Measurements from ENCODE around the gene WHRN.

WHRN gene

DNA sequence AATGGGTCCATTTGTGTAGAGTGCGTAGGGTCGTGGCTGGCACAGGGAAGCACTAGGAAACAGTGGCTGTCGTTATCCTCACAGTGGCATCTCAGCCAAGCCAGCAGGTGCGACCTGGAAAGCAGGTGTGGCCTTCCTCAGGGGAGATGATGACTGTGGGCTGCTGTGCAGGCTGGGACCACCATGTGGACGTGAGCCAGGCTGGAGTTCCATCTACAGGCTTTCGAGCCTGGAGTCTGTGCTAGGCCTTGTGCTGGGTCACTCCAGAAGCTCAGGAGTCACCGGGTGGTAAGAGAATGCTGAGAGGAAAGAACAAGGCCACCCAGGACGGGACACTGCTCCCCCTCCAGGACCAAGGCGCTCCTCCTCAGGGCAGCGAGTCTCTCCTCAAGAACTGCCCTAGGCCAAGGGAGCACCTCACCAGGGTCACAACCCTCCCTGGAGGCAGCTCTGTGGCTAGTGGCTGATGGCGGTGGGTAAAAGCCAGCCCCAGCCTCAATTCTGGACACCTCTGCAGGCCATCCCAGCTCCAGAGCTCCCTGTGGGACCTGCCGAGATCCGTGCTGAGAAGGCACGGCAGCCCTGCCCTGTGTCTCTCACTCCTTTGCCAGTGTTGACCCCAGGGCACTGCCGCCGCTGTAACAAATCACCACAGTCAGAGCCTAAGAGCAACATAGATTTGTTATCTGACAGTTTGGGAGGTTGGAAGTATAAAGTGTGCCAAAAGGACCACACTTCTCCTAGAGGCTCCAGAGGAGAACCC, 36.0 kb downstream of the WHRN start:
- no peak for DNase-seq (ENCODE audit: low read depth)
- H3K4me3 ChIP-seq (ENCODE audit: low read depth, low read length): no peak overlapping the region
- in situ Hi-C loops (cut with HindIII; ENCODE audit: low sequenced_read_pairs): no loop called here
- TF ChIP-seq, protein P1, sequence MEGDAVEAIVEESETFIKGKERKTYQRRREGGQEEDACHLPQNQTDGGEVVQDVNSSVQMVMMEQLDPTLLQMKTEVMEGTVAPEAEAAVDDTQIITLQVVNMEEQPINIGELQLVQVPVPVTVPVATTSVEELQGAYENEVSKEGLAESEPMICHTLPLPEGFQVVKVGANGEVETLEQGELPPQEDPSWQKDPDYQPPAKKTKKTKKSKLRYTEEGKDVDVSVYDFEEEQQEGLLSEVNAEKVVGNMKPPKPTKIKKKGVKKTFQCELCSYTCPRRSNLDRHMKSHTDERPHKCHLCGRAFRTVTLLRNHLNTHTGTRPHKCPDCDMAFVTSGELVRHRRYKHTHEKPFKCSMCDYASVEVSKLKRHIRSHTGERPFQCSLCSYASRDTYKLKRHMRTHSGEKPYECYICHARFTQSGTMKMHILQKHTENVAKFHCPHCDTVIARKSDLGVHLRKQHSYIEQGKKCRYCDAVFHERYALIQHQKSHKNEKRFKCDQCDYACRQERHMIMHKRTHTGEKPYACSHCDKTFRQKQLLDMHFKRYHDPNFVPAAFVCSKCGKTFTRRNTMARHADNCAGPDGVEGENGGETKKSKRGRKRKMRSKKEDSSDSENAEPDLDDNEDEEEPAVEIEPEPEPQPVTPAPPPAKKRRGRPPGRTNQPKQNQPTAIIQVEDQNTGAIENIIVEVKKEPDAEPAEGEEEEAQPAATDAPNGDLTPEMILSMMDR (IDR thresholded peaks at IDR 0.05; ENCODE audit: low read depth, low read length, missing control alignments): no peak

DNA sequence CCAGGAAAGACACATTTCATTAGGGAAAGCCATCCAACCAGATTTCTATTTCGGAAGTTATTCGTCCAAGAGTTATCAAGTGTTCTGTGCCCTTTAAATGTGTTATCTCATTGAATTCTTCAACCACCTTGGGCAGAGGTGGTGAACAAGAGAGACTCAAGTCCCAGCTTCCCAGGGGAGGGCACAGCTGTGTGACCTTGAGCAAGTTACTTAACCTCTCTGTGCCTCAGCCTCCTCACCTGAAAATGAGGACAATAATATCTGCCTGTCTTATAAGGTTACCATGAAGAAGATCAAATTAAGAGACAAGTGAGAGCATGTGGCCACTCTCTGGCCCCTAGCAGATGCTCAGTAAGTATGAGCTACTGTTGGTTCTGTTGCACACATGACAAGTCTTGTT, 37.4 kb downstream of the WHRN start:
- DNase-seq (ENCODE audit: low read depth): no peak
- no peak overlapping the region for H3K4me3 ChIP-seq (ENCODE audit: low read depth, low read length)
- in situ Hi-C loops (cut with HindIII; ENCODE audit: low sequenced_read_pairs): no loop called here
- TF ChIP-seq, protein P1 (IDR thresholded peaks at IDR 0.05; ENCODE audit: low read depth, low read length, missing control alignments): no peak

DNA sequence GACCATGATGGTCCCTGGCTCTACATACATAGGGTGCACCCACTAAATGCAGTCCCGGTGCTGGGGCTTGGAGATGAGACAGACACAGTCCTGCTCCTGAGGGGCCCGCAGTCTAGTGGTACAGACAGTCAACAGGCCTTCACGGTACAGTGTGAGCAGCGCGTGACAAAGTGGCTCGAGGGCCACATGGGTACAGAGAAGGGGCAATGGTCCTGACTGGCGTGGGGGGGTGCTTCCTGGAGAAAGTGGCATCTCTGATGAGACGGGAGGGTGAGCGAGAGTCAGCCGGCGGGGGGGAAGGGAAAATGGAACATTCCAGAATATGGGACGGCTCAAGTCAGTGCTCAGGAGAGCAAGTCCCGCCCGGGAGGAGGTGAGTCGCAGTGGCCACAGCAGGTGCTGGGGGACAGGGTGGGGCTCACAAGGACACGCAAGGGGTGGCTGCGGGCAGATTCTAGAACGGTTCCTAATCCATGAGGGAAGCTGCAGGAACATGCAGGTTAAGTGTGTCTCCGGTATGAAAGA, 38.0 kb downstream of the WHRN start:
- TF ChIP-seq, protein P1 (IDR thresholded peaks at IDR 0.05; ENCODE audit: low read depth, low read length, missing control alignments): no peak
- H3K4me3 ChIP-seq (ENCODE audit: low read depth, low read length): no peak overlapping the region
- in situ Hi-C loops (cut with HindIII; ENCODE audit: low sequenced_read_pairs): no loop called here
- DNase-seq (ENCODE audit: low read depth): no peak

DNA sequence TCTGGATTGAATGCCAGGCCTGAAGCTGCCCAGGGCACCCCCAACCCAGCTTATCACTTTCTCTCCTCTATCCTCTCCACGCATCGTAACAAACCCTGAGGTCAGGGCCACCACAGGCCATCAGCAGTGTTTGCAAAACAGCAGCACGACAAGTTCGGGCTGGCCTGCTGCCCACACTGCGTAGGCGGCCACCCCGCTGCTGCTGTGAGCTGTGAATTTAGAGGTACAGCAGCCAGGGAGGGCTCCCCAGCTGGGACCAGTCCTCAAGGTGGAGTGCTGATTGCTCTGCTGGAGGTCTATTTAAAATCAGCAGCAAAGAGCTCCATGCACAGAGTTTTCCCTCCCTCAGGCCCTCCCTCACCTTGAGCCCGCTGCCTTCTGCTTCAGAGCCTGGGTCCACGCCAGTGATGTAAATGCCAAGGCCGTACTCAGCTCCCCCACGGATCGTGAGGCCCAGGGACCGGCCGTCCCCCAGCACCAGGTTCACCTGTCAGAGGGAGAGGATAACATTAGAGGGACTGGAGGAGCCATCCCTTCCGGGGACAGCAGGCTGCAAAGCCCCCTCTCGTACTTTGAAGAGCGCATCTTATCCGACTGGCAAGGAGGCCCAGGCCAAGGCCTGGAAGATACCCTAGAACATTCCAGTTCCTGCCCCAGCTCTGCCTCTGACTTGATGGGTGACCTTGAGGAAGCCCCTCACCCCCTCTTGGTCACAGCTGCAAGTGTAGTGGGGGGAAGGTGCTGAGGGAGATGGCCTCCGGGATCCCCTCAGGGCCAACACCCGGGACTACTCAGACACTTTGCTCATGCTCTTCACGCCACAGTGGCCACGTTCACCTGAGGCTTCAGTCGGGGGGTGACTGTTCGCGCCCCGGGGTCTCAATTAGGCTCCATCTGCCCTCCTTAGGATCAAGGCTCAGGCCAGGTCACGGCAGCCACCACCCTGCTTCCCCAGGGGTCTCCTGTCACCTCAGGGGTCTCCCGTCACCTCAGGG, 39.1 kb downstream of the WHRN start:
- no peak overlapping the region for H3K4me3 ChIP-seq (ENCODE audit: low read depth, low read length)
- TF ChIP-seq, protein P1 (IDR thresholded peaks at IDR 0.05; ENCODE audit: low read depth, low read length, missing control alignments): no peak
- in situ Hi-C loops (cut with HindIII; ENCODE audit: low sequenced_read_pairs): no loop called here
- no peak for DNase-seq (ENCODE audit: low read depth)

DNA sequence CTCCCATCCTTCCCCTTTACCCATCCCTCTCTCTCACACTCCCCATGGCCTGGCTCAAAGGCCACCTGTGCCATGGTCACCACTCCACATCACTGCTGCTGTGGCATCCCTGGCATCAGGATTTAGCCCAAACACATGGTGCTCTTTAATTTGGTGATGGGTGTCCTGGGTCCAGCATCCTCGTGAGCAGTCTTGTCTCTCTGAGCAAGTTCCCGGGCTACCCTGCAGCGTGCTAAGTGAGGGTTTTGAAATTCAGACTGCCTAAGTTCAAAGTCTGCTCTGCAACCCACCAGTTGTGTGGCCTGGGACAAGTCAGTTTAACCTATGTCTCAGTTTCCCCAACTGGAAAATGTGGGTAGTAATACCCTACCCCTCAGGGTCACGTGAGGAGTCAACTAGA, 39.9 kb downstream of the WHRN start:
- TF ChIP-seq, protein P1 (IDR thresholded peaks at IDR 0.05; ENCODE audit: low read depth, low read length, missing control alignments): no peak
- in situ Hi-C loops (cut with HindIII; ENCODE audit: low sequenced_read_pairs): no loop called here
- no peak for DNase-seq (ENCODE audit: low read depth)
- no peak overlapping the region for H3K4me3 ChIP-seq (ENCODE audit: low read depth, low read length)

DNA sequence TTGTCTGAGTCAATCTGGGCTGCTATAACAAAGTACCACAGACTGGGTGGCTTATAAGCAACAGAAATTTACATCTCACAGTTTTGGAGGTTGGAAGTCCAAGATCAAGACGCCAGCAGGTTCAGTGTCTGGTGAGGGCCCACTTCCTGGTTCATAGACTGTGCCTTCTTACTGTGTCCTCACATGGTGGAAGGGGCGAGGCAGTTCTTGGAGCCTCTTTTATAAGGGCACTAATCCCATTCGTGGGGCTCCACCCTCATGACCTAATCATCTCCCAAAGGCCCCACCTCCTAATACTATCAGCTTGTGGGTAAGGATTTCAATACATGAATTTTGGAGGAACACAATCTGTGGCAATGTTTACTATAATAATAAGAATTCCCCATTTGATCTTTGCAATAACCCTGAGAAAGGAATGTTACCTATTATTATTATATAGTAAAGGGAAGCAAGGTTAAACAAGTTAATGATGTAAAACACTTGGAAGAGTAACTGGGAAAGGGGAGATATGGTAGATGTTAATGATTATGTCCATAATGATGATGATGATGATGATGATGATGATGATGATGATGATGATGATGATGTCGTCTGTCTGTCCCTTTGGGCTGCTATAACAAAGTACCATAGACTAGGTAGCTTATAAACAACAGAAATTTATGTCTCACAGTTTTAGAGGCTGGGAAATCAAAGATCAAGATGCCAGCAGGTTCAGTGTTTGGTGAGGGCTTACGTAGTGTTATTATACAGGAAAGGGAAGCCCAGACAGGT, 40.8 kb downstream of the WHRN start:
- in situ Hi-C loops (cut with HindIII; ENCODE audit: low sequenced_read_pairs): no loop called here
- TF ChIP-seq, protein P1 (IDR thresholded peaks at IDR 0.05; ENCODE audit: low read depth, low read length, missing control alignments): no peak
- H3K4me3 ChIP-seq (ENCODE audit: low read depth, low read length): no peak overlapping the region
- no peak for DNase-seq (ENCODE audit: low read depth)

Data from astrocyte of the cerebellum (primary cell).